NT2/D1 (cell line): ENCODE data around the gene CTBP2.

ENCODE experiments used
- DNase-seq: peaks from one replicate; pipeline ENCODE4 v3.0.0-alpha.2; 2011; ENCODE audit warnings: low read depth, low spot score
- H3K27me3 ChIP-seq: 2 replicates; pipeline ENCODE4 v1.6.0; 2011; ENCODE audit warnings: mild to moderate bottlenecking; ENCODE audit not compliant: insufficient read length, insufficient read depth
- H3K36me3 ChIP-seq: 2 replicates; pipeline ENCODE4 v1.6.1; 2011; ENCODE audit warnings: mild to moderate bottlenecking, low read length, mixed read lengths; ENCODE audit not compliant: insufficient read depth, insufficient read length
- H3K4me1 ChIP-seq: 2 replicates; pipeline ENCODE4 v1.5.1; 2011; ENCODE audit not compliant: insufficient read depth, insufficient read length
- H3K4me3 ChIP-seq: 2 replicates; pipeline ENCODE4 v1.5.1; 2011; ENCODE audit warnings: low read depth; ENCODE audit not compliant: insufficient read length
- H3K9ac ChIP-seq: 2 replicates; pipeline ENCODE4 v1.6.0; 2011; ENCODE audit warnings: low read depth; ENCODE audit not compliant: insufficient read length
- H3K9me3 ChIP-seq: 2 replicates; pipeline ENCODE4 v1.5.1; 2011; ENCODE audit warnings: mild to moderate bottlenecking, low read length; ENCODE audit not compliant: insufficient read depth
- SUZ12 ChIP-seq: IDR thresholded peaks from 2 replicates; pipeline ENCODE4 v1.6.1; 2011; ENCODE audit not compliant: insufficient read length, insufficient read depth; ENCODE audit errors: extremely low read depth
- YY1 ChIP-seq: IDR thresholded peaks from 2 replicates; pipeline ENCODE4 v1.6.1; 2011; ENCODE audit not compliant: insufficient read length, insufficient read depth
- ZNF274 ChIP-seq: IDR thresholded peaks from 2 replicates; pipeline ENCODE4 v1.6.1; 2011; ENCODE audit warnings: mild to moderate bottlenecking, low read depth, low read length

Gene CTBP2

GRCh38 chr10:124952123-124952522, 208.2 kb downstream of the CTBP2 start:
- Histone ChIP-seq H3K9me3 (no peaks in the 10 kb centered on the region), H3K9ac (no peak overlapping the region), H3K36me3 (peaks cover 9% of the 10 kb centered on the region), H3K27me3 (no peaks in the 10 kb centered on the region), H3K4me1 (no peaks in the 10 kb centered on the region), H3K4me3 (no peak overlapping the region)
- TF ChIP-seq SUZ12 (no peak), ZNF274 (no peak), YY1 (no peak)
- DNase-seq: no peak

GRCh38 chr10:124949543-124949942, 210.8 kb downstream of the CTBP2 start:
- H3K27me3 ChIP-seq: no peaks in the 10 kb centered on the region
- TF ChIP-seq ZNF274 (no peak), SUZ12 (no peak), YY1 (no peak)
- no peaks in the 10 kb centered on the region for H3K9me3 ChIP-seq
- peaks cover 16% of the 10 kb centered on the region for H3K36me3 ChIP-seq
- no peak overlapping the region for H3K9ac ChIP-seq
- H3K4me3 ChIP-seq: no peak overlapping the region
- no peak for DNase-seq
- H3K4me1 ChIP-seq: no peaks in the 10 kb centered on the region

GRCh38 chr10:124946945-124947344, 213.4 kb downstream of the CTBP2 start:
- Histone ChIP-seq H3K36me3 (peaks cover 22% of the 10 kb centered on the region), H3K9me3 (no peaks in the 10 kb centered on the region), H3K4me1 (no peaks in the 10 kb centered on the region), H3K4me3 (no peak overlapping the region), H3K27me3 (no peaks in the 10 kb centered on the region), H3K9ac (no peak overlapping the region)
- TF ChIP-seq YY1: no peak
- TF ChIP-seq ZNF274: no peak
- no peak for TF ChIP-seq SUZ12
- DNase-seq: no peak

GRCh38 chr10:124944982-124945381, 215.4 kb downstream of the CTBP2 start:
- Histone ChIP-seq H3K27me3 (no peaks in the 10 kb centered on the region), H3K9me3 (no peaks in the 10 kb centered on the region), H3K9ac (no peak overlapping the region), H3K4me3 (no peak overlapping the region), H3K4me1 (no peaks in the 10 kb centered on the region), H3K36me3 (peaks cover 22% of the 10 kb centered on the region)
- DNase-seq: no peak
- TF ChIP-seq SUZ12 (no peak), YY1 (no peak), ZNF274 (no peak)

GRCh38 chr10:124943301-124944092, 216.9 kb downstream of the CTBP2 start:
- Histone ChIP-seq H3K27me3 (no peaks in the 10 kb centered on the region), H3K9me3 (no peaks in the 10 kb centered on the region), H3K4me1 (no peaks in the 10 kb centered on the region), H3K9ac (no peak overlapping the region), H3K4me3 (no peak overlapping the region), H3K36me3 (peaks cover 18% of the 10 kb centered on the region)
- DNase-seq: no peak
- TF ChIP-seq ZNF274 (no peak), YY1 (no peak), SUZ12 (no peak)

- TF ChIP-seq SUZ12 (no peak), YY1 (no peak), ZNF274 (no peak)
- H3K9me3 ChIP-seq: no peaks in the 10 kb centered on the region
Measured at GRCh38 chr10:124942317-124943169, 217.8 kb downstream of the CTBP2 start.

GRCh38 chr10:124941823-124942222, 218.5 kb downstream of the CTBP2 start, which contains the start of gene ZRANB1:
Gene ZRANB1, plus strand, starts transcription at chr10:124942123. Its CDS starts 371 bp downstream, at chr10:124942494.
- no peaks in the 10 kb centered on the region for H3K9me3 ChIP-seq
- no peaks in the 10 kb centered on the region for H3K27me3 ChIP-seq
- H3K36me3 ChIP-seq: peaks cover 13% of the 10 kb centered on the region
- no peak for DNase-seq
- no peaks in the 10 kb centered on the region for H3K4me1 ChIP-seq
- H3K4me3 ChIP-seq: no peak within 1 kb of the TSS
- no peak within 1 kb of the TSS for H3K9ac ChIP-seq
- TF ChIP-seq ZNF274 (no peak), SUZ12 (no peak), YY1 (no peak)

More at GRCh38 chr10:124942317-124943169, 217.8 kb downstream of the CTBP2 start:
- Histone ChIP-seq H3K27me3 (no peaks in the 10 kb centered on the region), H3K36me3 (peaks cover 13% of the 10 kb centered on the region), H3K4me1 (no peaks in the 10 kb centered on the region), H3K4me3 (no peak overlapping the region), H3K9ac (no peak overlapping the region)
- DNase-seq: no peak
